NCI-H446 (cell line): ENCODE measurements around the gene CFAP54.

Experiments
- DNase-seq, 2 experiments: peaks; one replicate each; lab custom pipeline; 2025; lab: John Stamatoyannopoulos, UW

The CFAP54 gene

DNA sequence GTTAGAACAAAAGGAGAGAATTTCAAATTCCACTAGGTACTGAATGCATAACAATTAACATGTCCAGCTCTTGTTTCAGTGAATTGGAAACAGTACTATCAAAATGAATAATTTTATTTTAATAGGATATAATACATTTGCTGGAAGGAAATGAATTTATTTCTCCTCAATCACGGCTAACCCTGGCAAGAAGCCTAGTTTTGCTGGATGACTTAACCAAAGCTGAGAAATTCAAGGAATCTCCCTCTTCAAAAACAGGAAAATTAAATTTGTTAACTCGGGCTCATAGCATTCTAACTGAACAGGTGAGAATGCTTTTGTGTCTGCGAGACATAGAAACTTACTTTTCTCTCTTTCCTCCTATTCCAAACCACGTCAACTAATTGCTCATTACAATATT, 254.2 kb downstream of the CFAP54 start:
- DNase-seq: no peak

DNA sequence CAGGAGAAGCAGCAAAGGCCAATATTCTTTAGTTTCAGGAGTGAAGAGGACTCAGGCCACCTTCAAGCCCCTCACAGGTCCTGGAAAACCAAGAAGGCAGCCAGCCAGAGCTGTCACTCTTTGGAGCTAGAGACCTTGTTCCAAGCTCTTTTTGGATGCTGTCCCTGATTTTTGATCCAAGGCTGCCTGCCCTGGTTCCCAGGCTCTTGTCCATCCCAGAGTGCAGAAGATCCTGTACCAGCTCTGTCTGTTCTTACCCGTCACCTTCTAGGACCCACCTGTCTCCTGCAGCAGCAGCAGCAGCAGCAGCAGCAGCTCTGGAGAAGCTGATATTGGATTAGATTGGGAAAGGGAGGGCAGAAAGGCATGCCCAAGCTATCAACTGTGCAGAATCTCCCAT, 260.6 kb downstream of the CFAP54 start:
- no peak for DNase-seq

GRCh38 chr12:96751626-96752025, 262.2 kb downstream of the CFAP54 start:
- no peak for DNase-seq

DNA sequence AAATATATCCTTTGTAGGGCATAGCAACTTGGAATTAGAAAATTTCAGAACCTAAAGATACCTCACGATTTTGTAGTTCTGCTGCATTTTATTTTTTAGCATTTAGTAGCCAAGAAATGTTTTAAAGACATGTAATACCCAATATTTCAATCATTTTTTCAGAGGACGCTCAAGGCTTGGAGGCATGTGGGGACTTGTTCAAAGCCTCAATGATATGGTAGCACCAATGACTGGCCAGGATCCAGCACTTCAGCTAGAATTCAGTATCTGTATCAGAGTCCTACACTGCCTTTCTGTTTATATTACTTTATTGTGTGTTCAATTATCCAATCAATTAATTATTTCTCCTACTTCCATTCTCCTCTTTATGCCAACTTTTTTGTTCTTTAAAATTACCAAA, 262.8 kb downstream of the CFAP54 start:
- DNase-seq: no peak

DNA sequence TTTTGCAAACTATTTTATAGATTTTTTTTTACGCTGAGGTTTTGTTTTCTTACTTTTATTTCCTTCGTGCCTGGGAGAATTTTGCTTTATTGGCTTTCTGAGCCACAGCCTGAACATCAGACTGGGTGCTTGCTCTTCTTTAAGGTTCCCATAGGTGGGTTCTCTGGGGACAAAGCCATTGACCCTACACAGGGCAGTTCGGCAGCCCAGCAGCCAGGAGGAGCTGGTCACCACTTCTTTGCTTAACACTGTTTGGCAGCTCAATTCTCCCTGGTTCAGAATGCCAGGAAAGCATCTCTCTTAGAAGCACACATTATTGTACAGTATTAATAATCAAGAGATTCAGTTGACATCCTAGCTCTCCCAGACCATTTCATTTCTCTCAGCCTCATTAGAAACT, 276.9 kb downstream of the CFAP54 start:
- no peak for DNase-seq

- DNase-seq: no peak
These were observed 280.0 kb downstream of the CFAP54 start for GRCh38 chr12:96769400-96769799.

DNA sequence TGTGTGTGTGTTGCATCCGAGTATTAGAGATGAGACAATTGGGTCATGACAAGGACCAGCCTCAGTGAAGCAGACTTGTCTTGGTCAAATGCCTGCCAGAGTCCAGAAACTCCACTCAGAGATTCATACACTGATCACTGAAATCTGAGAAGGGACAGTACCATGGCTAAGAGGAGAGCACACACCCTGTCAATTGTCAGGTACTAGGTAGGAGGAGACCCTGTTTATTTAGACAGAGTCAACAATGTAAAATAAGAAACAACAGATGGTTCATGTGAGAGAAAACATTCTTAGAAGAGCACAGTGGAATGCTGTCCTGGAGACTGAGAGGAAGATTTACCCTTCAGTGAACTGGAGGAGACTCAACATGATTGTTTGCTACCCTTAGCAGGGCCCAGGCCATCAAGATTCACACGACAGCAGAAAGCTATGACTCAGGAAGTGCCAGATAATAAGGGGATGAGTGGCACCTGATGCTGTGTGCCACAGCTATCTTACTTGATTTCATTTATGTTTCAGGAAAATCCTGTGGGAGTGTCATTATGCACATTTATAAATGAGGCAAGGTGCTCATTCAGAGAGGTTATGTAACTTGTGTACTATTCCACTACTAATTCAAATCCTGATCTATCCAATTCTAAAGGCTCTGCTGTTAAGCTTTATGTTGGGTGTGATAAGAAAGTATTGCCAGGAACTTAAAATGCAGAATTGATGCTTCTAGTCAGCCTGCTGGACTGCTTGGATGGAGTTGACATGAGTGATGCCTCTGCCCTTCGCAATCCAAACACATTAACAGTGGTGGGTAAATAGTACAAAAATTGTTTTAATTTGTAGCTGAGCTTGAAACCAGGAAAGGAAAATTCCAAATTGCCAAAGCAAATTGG, 281.1 kb downstream of the CFAP54 start:
- no peak for DNase-seq

DNA sequence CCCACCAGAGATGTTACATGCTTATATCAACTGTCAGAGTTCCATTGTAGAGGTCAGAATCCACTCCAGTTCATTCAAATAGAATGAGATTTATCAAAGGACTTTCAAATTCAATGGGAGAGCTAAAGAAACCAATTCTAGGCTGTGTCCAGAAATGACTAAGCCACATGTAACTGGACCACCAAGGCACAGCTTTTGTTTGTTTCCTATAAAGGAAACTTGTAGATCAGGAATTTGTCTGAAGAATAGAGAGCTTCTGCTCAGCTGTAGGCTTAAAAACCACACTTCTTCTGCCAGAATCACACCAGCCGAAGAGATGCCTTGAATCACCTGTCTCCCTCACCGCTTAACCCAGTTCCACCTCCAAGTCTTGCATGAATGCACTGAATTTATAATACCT, 283.7 kb downstream of the CFAP54 start:
- no peak for DNase-seq

GRCh38 chr12:96774496-96775256, 285.3 kb downstream of the CFAP54 start:
- no peak for DNase-seq

- no peak for DNase-seq
These were observed 287.5 kb downstream of the CFAP54 start for GRCh38 chr12:96776908-96777307.

DNA sequence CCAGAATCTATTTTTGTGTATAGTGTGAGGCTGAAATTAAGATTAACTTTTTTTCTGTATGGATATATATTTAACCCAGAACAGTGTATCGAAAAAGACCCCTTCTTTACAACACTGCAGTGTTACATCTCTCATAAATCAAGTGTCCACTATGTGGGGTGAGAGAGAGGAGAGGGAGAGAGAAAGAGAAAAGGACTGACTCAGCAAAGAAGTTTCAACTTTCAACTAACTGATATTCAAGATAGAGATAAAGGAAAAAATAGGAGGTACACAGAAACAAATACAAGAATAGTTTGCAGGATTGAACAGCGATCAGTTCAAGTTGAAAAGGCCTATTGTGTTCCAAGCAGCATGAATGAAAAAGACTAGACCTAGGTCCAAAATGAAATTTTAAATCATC, 291.0 kb downstream of the CFAP54 start:
- DNase-seq: no peak

DNA sequence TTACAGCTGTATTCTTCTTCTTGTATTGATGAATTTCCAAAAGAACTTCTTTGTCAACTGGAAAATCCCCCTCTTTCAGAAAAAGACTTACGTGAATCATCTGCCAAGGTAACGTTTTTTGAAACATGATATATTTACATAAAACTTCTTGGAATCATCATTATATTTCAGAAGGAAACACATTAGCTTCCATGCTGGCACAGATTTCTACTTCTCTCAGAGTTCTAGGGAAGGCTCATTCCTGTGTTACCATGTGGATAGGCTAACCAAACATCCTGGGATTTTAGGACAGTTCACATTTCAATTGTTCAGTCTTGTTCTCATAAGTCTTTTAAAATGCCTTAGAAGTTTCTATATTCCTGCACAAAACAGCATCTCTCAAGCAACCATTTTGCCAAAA, 297.4 kb downstream of the CFAP54 start:
- no peak for DNase-seq

- no peak for DNase-seq
These were observed 314.6 kb downstream of the CFAP54 start for GRCh38 chr12:96803969-96804368.

GRCh38 chr12:96806272-96806671, 316.9 kb downstream of the CFAP54 start:
- no peak for DNase-seq

- no peak for DNase-seq
These were observed 318.4 kb downstream of the CFAP54 start for GRCh38 chr12:96807741-96808140.

GRCh38 chr12:96808587-96808986, 319.2 kb downstream of the CFAP54 start:
- DNase-seq: no peak

DNA sequence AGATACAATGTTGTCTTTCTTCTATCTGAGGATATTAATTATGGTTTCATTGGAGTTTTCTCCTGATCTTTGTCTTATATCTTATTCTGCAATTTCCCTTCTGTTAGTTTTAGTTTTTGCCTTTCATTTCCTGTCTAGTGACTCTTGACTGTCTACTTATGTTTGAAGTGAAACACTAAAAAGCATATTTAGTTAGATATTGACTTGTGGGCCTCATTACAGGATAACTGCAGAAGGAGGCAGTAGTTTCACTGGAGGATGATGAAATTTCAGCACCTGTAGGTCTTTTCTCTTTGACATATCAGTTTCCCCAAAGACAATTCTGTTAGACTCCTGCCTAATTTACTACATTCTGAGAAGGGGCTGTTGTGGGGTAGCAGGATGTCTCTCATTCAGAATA, 320.1 kb downstream of the CFAP54 start:
- DNase-seq: no peak

- DNase-seq: no peak
These were observed 320.7 kb downstream of the CFAP54 start for GRCh38 chr12:96810057-96810456.

GRCh38 chr12:96810477-96810876, 321.1 kb downstream of the CFAP54 start:
- DNase-seq: no peak

- no peak for DNase-seq
These were observed 321.7 kb downstream of the CFAP54 start for GRCh38 chr12:96811083-96811482.

DNA sequence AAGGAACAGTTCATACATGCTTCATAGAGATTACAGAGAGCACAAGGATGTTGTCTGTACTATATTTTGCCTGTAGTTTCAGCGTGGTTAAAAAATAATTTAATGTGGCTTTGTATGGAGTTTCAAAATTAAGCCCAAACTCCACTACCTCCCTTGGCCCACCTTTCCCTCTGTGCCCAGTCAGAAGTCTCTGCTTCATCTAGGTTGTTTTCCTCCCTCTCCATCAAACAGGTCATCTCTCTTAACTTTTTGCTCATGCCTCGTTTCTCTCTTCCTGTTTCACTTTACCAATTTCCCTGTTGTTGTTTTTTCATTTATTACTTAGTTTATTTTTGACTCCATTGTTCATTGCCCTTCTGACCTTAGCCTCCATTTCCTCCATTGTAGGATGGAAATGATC, 322.8 kb downstream of the CFAP54 start:
- DNase-seq: no peak

- DNase-seq: no peak
These were observed 324.8 kb downstream of the CFAP54 start for GRCh38 chr12:96814200-96814599.

GRCh38 chr12:96821592-96821991, 332.2 kb downstream of the CFAP54 start:
- no peak for DNase-seq
